Measurements from ENCODE around the gene SLC1A4. TPM values are rescaled to one million over a fixed set of nuclear protein-coding genes. Genes with fewer than 3 reads are reported as not detected.
"Not testable (repeated sequence)": the region's sequence is repeated elsewhere in the genome, so short reads cannot be mapped to it uniquely, and the experiment has no call there.

SLC1A4 gene
- total and polyA plus RNA-seq, 4 experiments from 2014 or later: 1.6 to 10.3 (median 5.1) TPM

DNA sequence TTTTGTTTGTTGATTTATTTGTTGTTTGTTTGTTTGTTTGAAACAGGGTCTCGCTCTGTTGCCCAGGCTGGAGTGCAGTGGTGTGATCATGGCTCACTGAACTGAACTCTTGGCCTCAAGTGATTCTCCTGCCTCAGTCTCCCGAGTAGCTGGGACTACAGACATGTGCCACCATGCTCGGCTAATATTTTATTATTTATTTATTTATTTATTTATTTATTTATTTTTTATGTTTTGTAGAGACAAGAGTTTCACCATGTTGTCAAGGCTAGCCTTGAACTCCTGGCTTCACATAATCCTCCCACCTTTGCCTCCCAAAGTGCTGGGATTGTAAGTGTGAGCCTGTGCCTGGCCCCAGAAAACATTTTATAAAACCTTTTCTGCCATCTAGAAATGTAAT, 15.0 kb downstream of the SLC1A4 start:
- H3K4me3 Mint-ChIP-seq; POLR2A ChIA-PET (ENCODE audit: partially characterized antibody); H3K36me3 Mint-ChIP-seq; H3K27ac Mint-ChIP-seq; H3K27ac ChIP-seq (ENCODE audit: low read depth, low read length); H3K4me1 Mint-ChIP-seq; DNase-seq; H3K4me1 ChIP-seq (ENCODE audit: insufficient read depth, low read length); H3K9me3 Mint-ChIP-seq; intact Hi-C loops (cut with micrococcal nuclease); H3K4me3 ChIP-seq (ENCODE audit: low read length in 2 of 2); H3K36me3 ChIP-seq (ENCODE audit: insufficient read depth, low read length); H3K9me3 ChIP-seq (ENCODE audit: control insufficient read depth in 1 of 2, low read length in 2 of 2); H3K27me3 ChIP-seq (ENCODE audit: insufficient read depth, low read length); H3K27me3 Mint-ChIP-seq: not testable (repeated sequence)
- CTCF ChIA-PET (ENCODE audit: partially characterized antibody): interaction anchor here (0.6 kb wide), 1 partner anchor 121 kb away, joined by 3 read pairs; no protein-coding TSS in a partner anchor

DNA sequence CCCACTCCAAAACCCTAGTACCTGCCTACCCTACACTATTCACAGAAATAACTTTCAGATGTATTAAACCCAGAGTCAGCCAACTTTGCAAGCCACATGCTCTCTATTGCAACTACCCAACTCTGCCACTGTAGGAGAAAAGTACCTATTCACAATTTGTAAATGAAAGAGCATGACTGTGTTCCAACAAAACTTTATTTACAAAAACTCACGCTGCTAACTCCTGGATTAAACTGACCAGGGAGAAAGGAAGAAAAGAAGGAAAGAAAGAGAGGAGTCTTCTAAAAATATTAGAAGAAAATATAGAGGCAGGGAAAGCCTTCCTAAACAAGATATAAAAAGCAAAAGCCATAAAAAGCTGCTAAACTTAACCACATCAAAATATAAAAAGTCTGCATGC, 24.6 kb downstream of the SLC1A4 start:
- Mint-ChIP-seq H3K9me3 (no peaks in the 10 kb centered on the region), H3K27me3 (no peaks in the 10 kb centered on the region)

GRCh38 chr2:65015731-65016130, 26.5 kb downstream of the SLC1A4 start:
- Histone ChIP-seq H3K9me3 (ENCODE audit: control insufficient read depth in 1 of 2, low read length in 2 of 2) (no peaks in the 10 kb centered on the region), H3K27me3 (ENCODE audit: insufficient read depth, low read length) (no peaks in the 10 kb centered on the region), H3K4me1 (ENCODE audit: insufficient read depth, low read length) (no peaks in the 10 kb centered on the region), H3K27ac (ENCODE audit: low read depth, low read length) (no peak overlapping the region), H3K4me3 (ENCODE audit: low read length in 2 of 2) (no peak overlapping the region), H3K36me3 (ENCODE audit: insufficient read depth, low read length) (peaks cover 4% of the 10 kb centered on the region)
- CTCF ChIA-PET (ENCODE audit: partially characterized antibody): no interaction called here
- Mint-ChIP-seq H3K27ac (no peak overlapping the region), H3K4me1 (peaks cover 0 to 4% (median under 1%) of the 10 kb centered on the region in 4 donors), H3K9me3 (no peaks in the 10 kb centered on the region), H3K27me3 (no peaks in the 10 kb centered on the region), H3K36me3 (peaks cover 15 to 26% of the 10 kb centered on the region in 2 donors), H3K4me3 (no peak overlapping the region)
- no peak for DNase-seq
- intact Hi-C loops (cut with micrococcal nuclease): no loop called here
- POLR2A ChIA-PET (ENCODE audit: partially characterized antibody): no interaction called here

More for the DNA sequence above, 24.6 kb downstream of the SLC1A4 start:
- CTCF ChIA-PET (ENCODE audit: partially characterized antibody): no interaction called here
- no peaks in the 10 kb centered on the region for H3K27me3 ChIP-seq (ENCODE audit: insufficient read depth, low read length)
- H3K36me3 ChIP-seq (ENCODE audit: insufficient read depth, low read length): peaks cover 4% of the 10 kb centered on the region
- no peak for DNase-seq
- H3K9me3 ChIP-seq (ENCODE audit: control insufficient read depth in 1 of 2, low read length in 2 of 2): no peaks in the 10 kb centered on the region
- no peak overlapping the region for H3K27ac Mint-ChIP-seq
- H3K4me3 Mint-ChIP-seq: no peak overlapping the region
- POLR2A ChIA-PET (ENCODE audit: partially characterized antibody): no interaction called here
- H3K4me1 Mint-ChIP-seq: peaks cover 0 to 4% (median under 1%) of the 10 kb centered on the region in 4 donors
- no peak overlapping the region for H3K27ac ChIP-seq (ENCODE audit: low read depth, low read length)
- H3K4me3 ChIP-seq (ENCODE audit: low read length in 2 of 2): no peak overlapping the region
- intact Hi-C loops (cut with micrococcal nuclease): no loop called here
- peaks cover 12 to 20% of the 10 kb centered on the region in 2 donors for H3K36me3 Mint-ChIP-seq
- no peaks in the 10 kb centered on the region for H3K4me1 ChIP-seq (ENCODE audit: insufficient read depth, low read length)

DNA sequence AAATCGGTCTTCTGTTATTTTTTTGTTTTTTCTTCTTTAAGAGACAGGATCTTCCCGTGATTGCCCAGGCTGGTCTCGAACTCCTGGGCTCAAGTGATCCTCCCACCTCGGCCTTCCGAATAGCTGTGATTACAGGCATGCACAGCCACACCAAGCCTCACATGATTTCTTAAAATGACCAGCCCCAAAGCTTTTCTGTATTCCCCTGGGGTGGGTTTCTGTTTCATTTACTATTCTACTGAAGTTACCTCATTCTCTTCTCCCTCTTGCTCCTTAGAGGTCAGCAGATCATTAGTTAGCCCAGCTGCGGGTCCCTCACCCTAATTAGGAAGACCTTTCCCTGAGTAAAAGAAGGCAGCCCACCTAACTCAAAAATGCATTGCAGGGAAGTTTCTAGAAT, 27.6 kb downstream of the SLC1A4 start:
- H3K36me3 Mint-ChIP-seq: peaks cover 18 to 26% of the 10 kb centered on the region in 2 donors
- no peaks in the 10 kb centered on the region for H3K9me3 ChIP-seq (ENCODE audit: control insufficient read depth in 1 of 2, low read length in 2 of 2)
- ChIA-PET CTCF (ENCODE audit: partially characterized antibody) (no interaction called here), POLR2A (ENCODE audit: partially characterized antibody) (no interaction called here)
- H3K27me3 ChIP-seq (ENCODE audit: insufficient read depth, low read length): no peaks in the 10 kb centered on the region
- no peak overlapping the region for H3K27ac ChIP-seq (ENCODE audit: low read depth, low read length)
- no peaks in the 10 kb centered on the region for H3K9me3 Mint-ChIP-seq
- no peak overlapping the region for H3K4me3 ChIP-seq (ENCODE audit: low read length in 2 of 2)
- no peak for DNase-seq
- H3K4me1 ChIP-seq (ENCODE audit: insufficient read depth, low read length): no peaks in the 10 kb centered on the region
- intact Hi-C loops (cut with micrococcal nuclease): no loop called here
- peaks cover 0 to 4% (median under 1%) of the 10 kb centered on the region in 4 donors for H3K4me1 Mint-ChIP-seq
- H3K36me3 ChIP-seq (ENCODE audit: insufficient read depth, low read length): peaks cover 4% of the 10 kb centered on the region
- H3K4me3 Mint-ChIP-seq: no peak overlapping the region
- no peak overlapping the region for H3K27ac Mint-ChIP-seq
- H3K27me3 Mint-ChIP-seq: no peaks in the 10 kb centered on the region

GRCh38 chr2:65017335-65017734, 28.1 kb downstream of the SLC1A4 start:
- no peak overlapping the region for H3K27ac ChIP-seq (ENCODE audit: low read depth, low read length)
- peaks cover 20 to 26% of the 10 kb centered on the region in 2 donors for H3K36me3 Mint-ChIP-seq
- no peak for DNase-seq
- no peak overlapping the region for H3K27ac Mint-ChIP-seq
- H3K27me3 ChIP-seq (ENCODE audit: insufficient read depth, low read length): no peaks in the 10 kb centered on the region
- H3K4me3 ChIP-seq (ENCODE audit: low read length in 2 of 2): no peak overlapping the region
- no peaks in the 10 kb centered on the region for H3K9me3 ChIP-seq (ENCODE audit: control insufficient read depth in 1 of 2, low read length in 2 of 2)
- peaks cover 0 to 4% (median under 1%) of the 10 kb centered on the region in 4 donors for H3K4me1 Mint-ChIP-seq
- H3K4me3 Mint-ChIP-seq: no peak overlapping the region
- intact Hi-C loops (cut with micrococcal nuclease): no loop called here
- no peaks in the 10 kb centered on the region for H3K9me3 Mint-ChIP-seq
- peaks cover 4% of the 10 kb centered on the region for H3K36me3 ChIP-seq (ENCODE audit: insufficient read depth, low read length)
- no peaks in the 10 kb centered on the region for H3K4me1 ChIP-seq (ENCODE audit: insufficient read depth, low read length)
- POLR2A ChIA-PET (ENCODE audit: partially characterized antibody): no interaction called here
- CTCF ChIA-PET (ENCODE audit: partially characterized antibody): no interaction called here
- no peaks in the 10 kb centered on the region for H3K27me3 Mint-ChIP-seq

DNA sequence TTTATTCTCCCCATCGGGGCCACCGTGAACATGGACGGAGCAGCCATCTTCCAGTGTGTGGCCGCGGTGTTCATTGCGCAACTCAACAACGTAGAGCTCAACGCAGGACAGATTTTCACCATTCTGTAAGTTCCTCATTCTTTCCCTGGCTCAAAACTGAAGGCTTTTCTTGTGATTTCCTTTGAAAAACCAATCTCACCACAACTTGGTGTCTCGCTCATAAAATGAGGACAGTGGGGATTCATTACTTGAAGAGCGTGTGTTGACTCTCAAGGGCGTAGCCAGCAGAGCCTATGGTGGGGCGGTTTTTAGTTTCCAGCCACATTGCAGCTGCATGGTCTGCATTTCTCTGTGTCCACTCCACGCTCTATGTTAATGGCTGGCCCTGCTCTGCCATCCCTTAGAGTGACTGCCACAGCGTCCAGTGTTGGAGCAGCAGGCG, 29.0 kb downstream of the SLC1A4 start:
- peaks cover 21 to 22% of the 10 kb centered on the region in 2 donors for H3K36me3 Mint-ChIP-seq
- Histone ChIP-seq H3K9me3 (ENCODE audit: control insufficient read depth in 1 of 2, low read length in 2 of 2) (no peaks in the 10 kb centered on the region), H3K27ac (ENCODE audit: low read depth, low read length) (no peak overlapping the region), H3K27me3 (ENCODE audit: insufficient read depth, low read length) (no peaks in the 10 kb centered on the region), H3K4me3 (ENCODE audit: low read length in 2 of 2) (no peak overlapping the region), H3K36me3 (ENCODE audit: insufficient read depth, low read length) (peaks cover 4% of the 10 kb centered on the region), H3K4me1 (ENCODE audit: insufficient read depth, low read length) (no peaks in the 10 kb centered on the region)
- no peak overlapping the region for H3K27ac Mint-ChIP-seq
- no peak overlapping the region for H3K4me3 Mint-ChIP-seq
- intact Hi-C loops (cut with micrococcal nuclease): no loop called here
- no peaks in the 10 kb centered on the region for H3K9me3 Mint-ChIP-seq
- peaks cover 0 to 4% (median under 1%) of the 10 kb centered on the region in 4 donors for H3K4me1 Mint-ChIP-seq
- ChIA-PET POLR2A (ENCODE audit: partially characterized antibody) (no interaction called here), CTCF (ENCODE audit: partially characterized antibody) (no interaction called here)
- H3K27me3 Mint-ChIP-seq: no peaks in the 10 kb centered on the region
- DNase-seq: no peak

- H3K9me3 ChIP-seq (ENCODE audit: control insufficient read depth in 1 of 2, low read length in 2 of 2): no peaks in the 10 kb centered on the region
- no peak overlapping the region for H3K27ac ChIP-seq (ENCODE audit: low read depth, low read length)
- Mint-ChIP-seq H3K4me3 (no peak overlapping the region), H3K27me3 (no peaks in the 10 kb centered on the region), H3K4me1 (no peaks in the 10 kb centered on the region), H3K9me3 (no peaks in the 10 kb centered on the region), H3K27ac (no peak overlapping the region), H3K36me3 (peaks cover 22 to 23% of the 10 kb centered on the region in 2 donors)
- POLR2A ChIA-PET (ENCODE audit: partially characterized antibody): no interaction called here
- CTCF ChIA-PET (ENCODE audit: partially characterized antibody): no interaction called here
- H3K4me3 ChIP-seq (ENCODE audit: low read length in 2 of 2): no peak overlapping the region
- intact Hi-C loops (cut with micrococcal nuclease): no loop called here
- DNase-seq: no peak
- no peaks in the 10 kb centered on the region for H3K4me1 ChIP-seq (ENCODE audit: insufficient read depth, low read length)
- no peaks in the 10 kb centered on the region for H3K27me3 ChIP-seq (ENCODE audit: insufficient read depth, low read length)
- H3K36me3 ChIP-seq (ENCODE audit: insufficient read depth, low read length): peaks cover 4% of the 10 kb centered on the region
Measured at GRCh38 chr2:65019010-65019409, 29.8 kb downstream of the SLC1A4 start.

DNA sequence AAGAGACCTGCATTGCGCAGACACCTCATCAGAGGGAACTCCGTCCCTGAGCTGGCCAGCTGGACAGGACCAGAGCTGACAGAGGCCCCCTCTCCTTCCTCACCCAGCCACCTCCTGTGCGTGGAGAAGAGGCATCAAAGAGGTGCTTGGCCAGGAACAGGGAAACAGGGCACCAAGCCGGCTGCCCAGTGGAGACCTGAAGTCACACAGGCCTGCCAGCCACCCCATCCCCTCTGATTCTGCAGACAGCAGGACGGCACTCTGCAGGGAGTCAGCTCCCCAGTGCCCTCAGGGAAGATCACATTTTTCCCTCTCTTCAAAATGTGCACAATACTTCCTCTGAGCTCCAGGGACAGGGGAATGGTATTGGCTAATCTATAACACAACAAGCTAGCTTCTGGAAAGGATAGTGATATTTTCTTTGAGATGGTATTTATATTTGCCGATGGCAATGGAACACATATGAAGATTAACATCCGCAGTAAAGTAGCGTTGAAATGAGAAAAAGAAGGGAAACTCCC, 30.5 kb downstream of the SLC1A4 start:
- peaks cover 4% of the 10 kb centered on the region for H3K36me3 ChIP-seq (ENCODE audit: insufficient read depth, low read length)
- Mint-ChIP-seq H3K4me1 (no peaks in the 10 kb centered on the region), H3K4me3 (no peak overlapping the region), H3K27me3 (no peaks in the 10 kb centered on the region), H3K27ac (no peak overlapping the region), H3K36me3 (peaks cover 22 to 23% of the 10 kb centered on the region in 2 donors), H3K9me3 (no peaks in the 10 kb centered on the region)
- ChIA-PET CTCF (ENCODE audit: partially characterized antibody) (interaction anchor here (0.6 to 1.4 kb wide), 3 partner anchors 12 to 101 kb away, joined by 3 to 6 read pairs (median 5); no protein-coding TSS in a partner anchor), POLR2A (ENCODE audit: partially characterized antibody) (no interaction called here)
- H3K27ac ChIP-seq (ENCODE audit: low read depth, low read length): no peak overlapping the region
- H3K4me1 ChIP-seq (ENCODE audit: insufficient read depth, low read length): no peaks in the 10 kb centered on the region
- no peak for DNase-seq
- no peak overlapping the region for H3K4me3 ChIP-seq (ENCODE audit: low read length in 2 of 2)
- H3K9me3 ChIP-seq (ENCODE audit: control insufficient read depth in 1 of 2, low read length in 2 of 2): no peaks in the 10 kb centered on the region
- no peaks in the 10 kb centered on the region for H3K27me3 ChIP-seq (ENCODE audit: insufficient read depth, low read length)
- intact Hi-C loops (cut with micrococcal nuclease): no loop called here

Measured in CD4-positive, alpha-beta memory T cell (primary cell).